IgD-negative memory B cell (primary cell): ENCODE measurements around the gene C3. TPM values are rescaled to one million over a fixed set of nuclear protein-coding genes. Genes with fewer than 3 reads are reported as not detected.
"Not testable (repeated sequence)": the region's sequence is repeated elsewhere in the genome, so short reads cannot be mapped to it uniquely, and the experiment has no call there.

ENCODE experiments used
- H3K27ac Mint-ChIP-seq, 3 donors: one replicate each; pipeline ENCODE4 v1.8.0; 2020 to 2022; ENCODE audit warnings: mild to moderate bottlenecking in 3 of 3, mixed read lengths in 3 of 3, moderate library complexity in 1 of 3
- H3K27me3 Mint-ChIP-seq: one replicate; pipeline ENCODE4 v1.8.0; 2021; ENCODE audit warnings: mixed read lengths
- H3K36me3 Mint-ChIP-seq: one replicate; pipeline ENCODE4 v1.8.0; 2020; ENCODE audit warnings: mild to moderate bottlenecking, mixed read lengths
- H3K4me1 Mint-ChIP-seq, 3 donors: one replicate each; pipeline ENCODE4 v1.8.0; 2020 to 2022; ENCODE audit warnings: mixed read lengths in 3 of 3, mild to moderate bottlenecking in 1 of 3
- H3K4me3 Mint-ChIP-seq, 4 donors: one replicate each; pipeline ENCODE4 v1.8.0; 2020 to 2022; ENCODE audit warnings: mild to moderate bottlenecking in 4 of 4, mixed read lengths in 4 of 4, moderate library complexity in 3 of 4
- H3K9me3 Mint-ChIP-seq, 3 donors: one replicate each; pipeline ENCODE4 v1.8.0; 2020 to 2021; ENCODE audit warnings: mixed read lengths in 3 of 3, mild to moderate bottlenecking in 1 of 3
- polyA plus RNA-seq: library from polyadenylated mRNA; unstranded; fragments of 300-500 nt; fragmentation: Illumina TruSeq; gene quantifications from one replicate; pipeline ENCODE4 v1.2.3, GENCODE V29; 2021

Gene C3
- polyA plus RNA-seq, 1 donor from 2014 or later = not detected

GRCh38 chr19:6644796-6645195, 75.7 kb downstream of the C3 start:
- no peak overlapping the region for H3K4me3 Mint-ChIP-seq
- peak overlapping the region in 1 of 3 donors; percentile 82 for H3K27ac Mint-ChIP-seq
- peaks cover 5 to 9% (median 6%) of the 10 kb centered on the region in 3 donors for H3K4me1 Mint-ChIP-seq
- H3K9me3 Mint-ChIP-seq = no peaks in the 10 kb centered on the region
- peaks cover 19% of the 10 kb centered on the region for H3K27me3 Mint-ChIP-seq
- no peaks in the 10 kb centered on the region for H3K36me3 Mint-ChIP-seq

GRCh38 chr19:6640333-6640732, 80.1 kb downstream of the C3 start:
- H3K4me3 Mint-ChIP-seq, H3K27ac Mint-ChIP-seq, H3K9me3 Mint-ChIP-seq, H3K27me3 Mint-ChIP-seq, H3K36me3 Mint-ChIP-seq, H3K4me1 Mint-ChIP-seq: not testable (repeated sequence)

DNA sequence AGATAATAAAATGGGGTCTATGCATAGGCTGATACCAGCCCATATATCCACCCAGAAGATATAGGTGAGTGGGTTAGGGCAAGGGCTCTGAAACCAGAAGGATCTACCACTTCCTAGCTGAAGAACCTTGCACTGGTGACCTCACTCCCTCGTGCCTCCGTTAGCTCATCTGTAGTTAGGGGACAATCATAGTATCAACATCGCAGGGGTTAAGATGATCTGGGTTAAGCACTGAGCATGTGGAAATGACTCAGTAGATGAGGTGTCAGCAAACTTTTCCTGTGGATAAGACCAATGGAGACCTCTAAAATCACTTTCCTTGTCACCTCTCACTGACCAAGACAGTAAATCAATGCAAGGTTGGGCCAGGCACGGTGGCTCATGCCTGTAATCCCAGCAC, 81.0 kb downstream of the C3 start:
- Mint-ChIP-seq H3K4me1 (peaks cover 5 to 9% (median 6%) of the 10 kb centered on the region in 3 donors), H3K27me3 (peaks cover 2% of the 10 kb centered on the region), H3K36me3 (no peaks in the 10 kb centered on the region), H3K27ac (no peak overlapping the region), H3K9me3 (peaks cover 0 to 1% (median 0%) of the 10 kb centered on the region in 3 donors), H3K4me3 (no peak overlapping the region)

DNA sequence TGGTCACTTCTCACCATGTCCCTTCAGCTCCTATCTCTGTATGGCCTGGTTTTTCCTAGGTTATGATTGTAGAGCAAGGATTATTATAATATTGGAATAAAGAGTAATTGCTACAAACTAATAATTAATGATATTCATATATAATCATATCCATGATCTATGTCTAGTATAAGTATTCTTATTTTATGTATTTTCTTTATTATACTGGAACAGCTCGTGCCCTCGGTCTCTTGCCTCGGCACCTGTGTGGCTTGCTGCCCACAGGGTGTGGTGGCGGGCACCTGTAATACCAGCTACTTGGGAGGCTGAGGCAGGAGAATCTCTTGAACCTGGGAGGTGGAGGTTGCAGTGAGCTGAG, 87.0 kb downstream of the C3 start:
- not testable (repeated sequence) for H3K27ac Mint-ChIP-seq, H3K4me3 Mint-ChIP-seq, H3K27me3 Mint-ChIP-seq, H3K36me3 Mint-ChIP-seq, H3K9me3 Mint-ChIP-seq
- H3K4me1 Mint-ChIP-seq = peaks cover 20 to 28% (median 21%) of the 10 kb centered on the region in 3 donors

- not testable (repeated sequence) for H3K27me3 Mint-ChIP-seq, H3K36me3 Mint-ChIP-seq, H3K9me3 Mint-ChIP-seq
- Mint-ChIP-seq H3K27ac (peak overlapping the region in 1 of 3 donors; percentile 85), H3K4me1 (peaks cover 20 to 28% (median 21%) of the 10 kb centered on the region in 3 donors), H3K4me3 (peak overlapping the region in 1 of 4 donors; percentile 41)
These were observed 87.5 kb downstream of the C3 start for GRCh38 chr19:6632747-6633455.

GRCh38 chr19:6632002-6632621, 88.3 kb downstream of the C3 start:
- Mint-ChIP-seq H3K4me3 (peak overlapping the region in 2 of 4 donors; percentile 1 to 88), H3K4me1 (peaks cover 20 to 28% (median 21%) of the 10 kb centered on the region in 3 donors), H3K36me3 (no peaks in the 10 kb centered on the region), H3K9me3 (peaks cover 0 to 7% (median 0%) of the 10 kb centered on the region in 3 donors), H3K27ac (peak overlapping the region; percentile 65 to 85 (median 82)), H3K27me3 (peaks cover 4% of the 10 kb centered on the region)

Other genes starting within 250 kb of the C3 start
- 80.7 TPM for gene DENND1C, start 238.9 kb downstream of the C3 start, polyA plus RNA-seq
- 14.6 TPM for gene TUBB4A, start 218.3 kb downstream of the C3 start, polyA plus RNA-seq
- 14.7 TPM for gene TNFSF9, start 189.6 kb downstream of the C3 start, polyA plus RNA-seq
- 28.4 TPM for gene CD70, start 129.5 kb downstream of the C3 start, polyA plus RNA-seq
- gene TNFSF14, start 50.5 kb downstream of the C3 start, polyA plus RNA-seq = 0.25 TPM
- gene GPR108, start 16.9 kb upstream of the C3 start, polyA plus RNA-seq = 81.3 TPM
- 4.0 TPM for gene TRIP10, start 19.0 kb upstream of the C3 start, polyA plus RNA-seq
- gene SH2D3A, start 46.8 kb upstream of the C3 start, polyA plus RNA-seq = 32.7 TPM
- gene VAV1, start 52.1 kb upstream of the C3 start, polyA plus RNA-seq = 47.5 TPM
- gene ADGRE1, start 166.9 kb upstream of the C3 start, polyA plus RNA-seq = 0.06 TPM